HepG2 (cell line): ENCODE data around the gene MAN1B1. TPM values are rescaled to one million over a fixed set of nuclear protein-coding genes. Genes with fewer than 3 reads are reported as not detected.

Experiments used
- FOXM1 ChIP-seq: sonication (generic); formaldehyde crosslinking; IDR thresholded peaks from 2 replicates; pipeline ENCODE4 v1.5.0; 2020; ENCODE audit warnings: missing genetic modification reagents
- HMG20A ChIP-seq: IDR thresholded peaks from 2 replicates; pipeline ENCODE4 v1.6.1; 2016; ENCODE audit warnings: borderline replicate concordance
- MBD4 ChIP-seq: IDR thresholded peaks from 2 replicates; pipeline ENCODE4 v1.6.1; 2012; ENCODE audit warnings: low read length, inconsistent platforms, borderline replicate concordance
- MIER3 ChIP-seq: IDR thresholded peaks from 2 replicates; pipeline ENCODE4 v1.6.1; 2016; ENCODE audit warnings: missing compliant biosample characterization, borderline replicate concordance
- MXD4 ChIP-seq: IDR thresholded peaks from 2 replicates; pipeline ENCODE4 v1.6.1; 2016; ENCODE audit warnings: mild to moderate bottlenecking, missing biosample characterization, missing genetic modification reagents
- NFATC3 ChIP-seq: sonication (generic); formaldehyde crosslinking; IDR thresholded peaks from 2 replicates; pipeline ENCODE4 v1.5.1; 2020; ENCODE audit warnings: mild to moderate bottlenecking, missing genetic modification reagents
- PLRG1 ChIP-seq: fragments of 450-650 bp; conservative IDR thresholded peaks from 2 replicates; pipeline ENCODE4 v1.6.1; 2016
- PRDM4 ChIP-seq: sonication (generic); formaldehyde crosslinking; IDR thresholded peaks from 2 replicates; pipeline ENCODE4 v1.9.0; 2021; ENCODE audit warnings: missing genetic modification reagents, borderline replicate concordance
- SALL1 ChIP-seq: sonication (generic); formaldehyde crosslinking; IDR thresholded peaks from 2 replicates; pipeline ENCODE4 v1.8.0; 2022; ENCODE audit warnings: mild to moderate bottlenecking, missing genetic modification reagents
- SOX5 ChIP-seq: IDR thresholded peaks from 2 replicates; pipeline ENCODE4 v1.6.1; 2016; ENCODE audit warnings: borderline replicate concordance
- SOX6 ChIP-seq, 2 experiments: fragments of 450-650 bp in 1 of 2; sonication (generic) in 1 of 2; formaldehyde crosslinking in 1 of 2; IDR thresholded peaks; 2 replicates each; pipeline versions ENCODE4 v1.4.0 to v1.6.1; 2017 to 2020; ENCODE audit warnings: antibody characterized with exemption in 1 of 2, mild to moderate bottlenecking in 1 of 2, missing genetic modification reagents in 1 of 2
- TRAFD1 ChIP-seq: sonication (generic); formaldehyde crosslinking; IDR thresholded peaks from 2 replicates; pipeline ENCODE4 v1.5.1; 2020; ENCODE audit warnings: missing genetic modification reagents, mild to moderate bottlenecking, borderline replicate concordance
- ZNF263 ChIP-seq: sonication (generic); formaldehyde crosslinking; IDR thresholded peaks from 2 replicates; pipeline ENCODE4 v1.4.0; 2020; ENCODE audit warnings: missing genetic modification reagents
- ZNF687 ChIP-seq: sonication (generic); formaldehyde crosslinking; IDR thresholded peaks from 2 replicates; pipeline ENCODE4 v1.5.1; 2020; ENCODE audit warnings: mild to moderate bottlenecking, missing genetic modification reagents, moderate library complexity
- polyA plus RNA-seq, 8 experiments: library from polyadenylated mRNA; depleted of rRNA in 3 of 8; stranded (reverse) in 7 of 8; unstranded in 1 of 8; fragments of >200 nt; fragmentation: Illumina TruSeq in 4 of 8; extraction: Trizol in 4 of 8; gene quantifications; 2 replicates each; pipeline versions ENCODE4 v1.2.1 to v1.2.3, GENCODE V29; 2011 to 2016; ENCODE audit warnings: low read depth in 4 of 8, missing spikeins in 1 of 8, mixed read lengths in 1 of 8; ENCODE audit not compliant: insufficient read depth in 1 of 8
- total RNA-seq, 5 experiments: library from RNA; depleted of rRNA; stranded (reverse); fragments of >200 nt; fragmentation: Illumina TruSeq; extraction: Trizol; gene quantifications; 2 replicates each; pipeline ENCODE4 v1.2.3, GENCODE V29; 2016; ENCODE audit warnings: low read depth in 1 of 5
- TF ChIP-seq, protein P1 (sequence below): sonication (generic); formaldehyde crosslinking; IDR thresholded peaks from 2 replicates; pipeline ENCODE4 v1.4.0; 2020; ENCODE audit warnings: missing genetic modification reagents
- TF ChIP-seq, protein P2 (sequence below): sonication (generic); formaldehyde crosslinking; IDR thresholded peaks from 2 replicates; pipeline ENCODE4 v1.4.0; 2020; ENCODE audit warnings: missing genetic modification reagents

MAN1B1 gene
- total and polyA plus RNA-seq, 2 of the 13 experiments (the other 11 are each of a cell fraction or from before 2014, with no cell fraction given) = 48.9 to 59.5 TPM

- no peak for TF ChIP-seq PRDM4 (CRISPR knock-in tag)
- peak; percentile 37 for TF ChIP-seq ZNF687
- TF ChIP-seq SOX6 (IDR thresholded peaks at IDR 0.05) = no peak
- TF ChIP-seq SOX6 (CRISPR knock-in tag; IDR thresholded peaks at IDR 0.05) = no peak
- no peak for TF ChIP-seq TRAFD1 (CRISPR knock-in tag)
- no peak for TF ChIP-seq PLRG1
- TF ChIP-seq HMG20A = no peak
- no peak for TF ChIP-seq FOXM1 (CRISPR knock-in tag)
- no peak for TF ChIP-seq SOX5 (CRISPR knock-in tag)
- no peak for TF ChIP-seq NFATC3 (CRISPR knock-in tag)
- TF ChIP-seq, protein P1, sequence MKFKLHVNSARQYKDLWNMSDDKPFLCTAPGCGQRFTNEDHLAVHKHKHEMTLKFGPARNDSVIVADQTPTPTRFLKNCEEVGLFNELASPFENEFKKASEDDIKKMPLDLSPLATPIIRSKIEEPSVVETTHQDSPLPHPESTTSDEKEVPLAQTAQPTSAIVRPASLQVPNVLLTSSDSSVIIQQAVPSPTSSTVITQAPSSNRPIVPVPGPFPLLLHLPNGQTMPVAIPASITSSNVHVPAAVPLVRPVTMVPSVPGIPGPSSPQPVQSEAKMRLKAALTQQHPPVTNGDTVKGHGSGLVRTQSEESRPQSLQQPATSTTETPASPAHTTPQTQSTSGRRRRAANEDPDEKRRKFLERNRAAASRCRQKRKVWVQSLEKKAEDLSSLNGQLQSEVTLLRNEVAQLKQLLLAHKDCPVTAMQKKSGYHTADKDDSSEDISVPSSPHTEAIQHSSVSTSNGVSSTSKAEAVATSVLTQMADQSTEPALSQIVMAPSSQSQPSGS = peak; percentile 10; the same call in 1 of the 2 replicates
- no peak for TF ChIP-seq MXD4 (CRISPR knock-in tag)
- TF ChIP-seq, protein P2, sequence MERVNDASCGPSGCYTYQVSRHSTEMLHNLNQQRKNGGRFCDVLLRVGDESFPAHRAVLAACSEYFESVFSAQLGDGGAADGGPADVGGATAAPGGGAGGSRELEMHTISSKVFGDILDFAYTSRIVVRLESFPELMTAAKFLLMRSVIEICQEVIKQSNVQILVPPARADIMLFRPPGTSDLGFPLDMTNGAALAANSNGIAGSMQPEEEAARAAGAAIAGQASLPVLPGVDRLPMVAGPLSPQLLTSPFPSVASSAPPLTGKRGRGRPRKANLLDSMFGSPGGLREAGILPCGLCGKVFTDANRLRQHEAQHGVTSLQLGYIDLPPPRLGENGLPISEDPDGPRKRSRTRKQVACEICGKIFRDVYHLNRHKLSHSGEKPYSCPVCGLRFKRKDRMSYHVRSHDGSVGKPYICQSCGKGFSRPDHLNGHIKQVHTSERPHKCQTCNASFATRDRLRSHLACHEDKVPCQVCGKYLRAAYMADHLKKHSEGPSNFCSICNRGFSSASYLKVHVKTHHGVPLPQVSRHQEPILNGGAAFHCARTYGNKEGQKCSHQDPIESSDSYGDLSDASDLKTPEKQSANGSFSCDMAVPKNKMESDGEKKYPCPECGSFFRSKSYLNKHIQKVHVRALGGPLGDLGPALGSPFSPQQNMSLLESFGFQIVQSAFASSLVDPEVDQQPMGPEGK = no peak; the same call in 1 of the 2 replicates
- peak; percentile 9; the same call in 1 of the 2 replicates for TF ChIP-seq SALL1
- no peak; the same call in 1 of the 2 replicates for TF ChIP-seq MIER3
- no peak for TF ChIP-seq MBD4
- TF ChIP-seq ZNF263 (CRISPR knock-in tag) = 0 out of 2 replicates have a peak, but pooled peaks have one; percentile 20
These were observed 32.5 kb upstream of the MAN1B1 start, which contains the start of gene ENTPD2 (continued) for GRCh38 chr9:137053944-137054931.
